ENCODE results near the gene ARMH4. TPM values are rescaled to one million over a fixed set of nuclear protein-coding genes. Genes with fewer than 3 reads are reported as not detected.

ARMH4 gene
- total RNA-seq, 1 experiment from 2014 or later = 42.6 TPM

DNA sequence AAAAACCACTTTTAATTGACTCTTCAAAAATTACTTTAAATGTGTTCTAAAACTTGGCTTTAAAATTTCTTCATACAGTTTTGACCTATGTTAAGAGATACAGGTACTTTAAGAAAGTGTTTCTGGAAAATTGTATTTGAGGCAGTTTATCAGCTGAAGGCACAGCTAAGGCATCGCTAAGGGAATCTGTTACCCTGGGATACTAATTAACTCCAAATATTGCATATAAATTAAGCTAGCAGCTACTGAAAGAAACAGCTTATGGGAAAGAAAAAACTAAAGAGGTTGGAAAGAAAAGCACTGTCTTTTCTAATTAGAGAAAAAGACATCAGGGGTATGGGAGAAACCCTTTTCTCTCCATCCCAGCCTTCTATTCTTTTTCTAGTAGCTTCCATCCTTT is 152.0 kb downstream of the ARMH4 start:
- WGBS (ENCODE audit: extremely low coverage, insufficient read length, low lambda C conversion rate) = no CpG with 5 or more reads among the region's 1 CpG
- H3K27me3 ChIP-seq (ENCODE audit: insufficient read depth, low read length) = no peaks in the 10 kb centered on the region

More for the DNA sequence above, 152.0 kb downstream of the ARMH4 start:
- no peak overlapping the region for H2AFZ ChIP-seq (ENCODE audit: low read length)
- Mint-ChIP-seq H3K36me3 (ENCODE audit: insufficient read depth in 1 of 3, low read depth in 3 of 3) (no peaks in the 10 kb centered on the region), H3K27me3 (ENCODE audit: low read depth) (no peaks in the 10 kb centered on the region), H3K27ac (no peak overlapping the region), H3K9me3 (no peaks in the 10 kb centered on the region), H3K4me1 (no peaks in the 10 kb centered on the region), H3K4me3 (no peak overlapping the region; a peak in 1 of 5 replicates)
- H2BK5ac ChIP-seq (ENCODE audit: insufficient read length, low read length) = no peak overlapping the region
- no peak overlapping the region for H3K9ac ChIP-seq (ENCODE audit: extremely low read depth, insufficient read length, low read length)
- DNase-seq = no peak
- H3K79me1 ChIP-seq (ENCODE audit: insufficient read depth, low read depth, low read length, poor library complexity, severe bottlenecking) = no peaks in the 10 kb centered on the region
- H3K79me2 ChIP-seq (ENCODE audit: insufficient read depth, low read length) = no peaks in the 10 kb centered on the region
- no peaks in the 10 kb centered on the region for H3K9me3 ChIP-seq (ENCODE audit: control insufficient read depth, low read depth, low read length)
- no peak overlapping the region for H2AK5ac ChIP-seq (ENCODE audit: insufficient read length, low read length)
- H4K8ac ChIP-seq (replicated peaks; ENCODE audit: insufficient read length, low read depth, low read length) = no peak overlapping the region
- H3T11ph ChIP-seq (ENCODE audit: low read length) = no peak overlapping the region
- H3K4me1 ChIP-seq (ENCODE audit: insufficient read depth, low read length) = no peaks in the 10 kb centered on the region
- no peak overlapping the region for H3K18ac ChIP-seq (ENCODE audit: insufficient read length, low read depth, low read length)
- H2BK120ac ChIP-seq (ENCODE audit: low read depth, low read length, poor library complexity, severe bottlenecking) = no peak overlapping the region
- no peak overlapping the region for H3K14ac ChIP-seq (ENCODE audit: insufficient read depth, low read length)
- no peak overlapping the region for H3K56ac ChIP-seq (ENCODE audit: insufficient read length, low read depth, low read length)
- H3K4ac ChIP-seq (ENCODE audit: low read depth, low read length) = no peak overlapping the region
- H3K23me2 ChIP-seq (ENCODE audit: insufficient read length, low read depth, low read length, poor library complexity, severe bottlenecking) = no peaks in the 10 kb centered on the region
- H3K23ac ChIP-seq (ENCODE audit: insufficient read length, low read depth, low read length) = no peak overlapping the region
- H2BK12ac ChIP-seq (ENCODE audit: insufficient read length, low read depth, low read length) = no peak overlapping the region
- H4K91ac ChIP-seq (ENCODE audit: insufficient read length, low read depth, low read length) = no peak overlapping the region
- no peaks in the 10 kb centered on the region for H4K20me1 ChIP-seq (ENCODE audit: control insufficient read depth, insufficient read depth, insufficient read length)
- H2BK20ac ChIP-seq (ENCODE audit: low read depth, low read length, poor library complexity, severe bottlenecking) = no peak overlapping the region
- TF ChIP-seq, protein P1, sequence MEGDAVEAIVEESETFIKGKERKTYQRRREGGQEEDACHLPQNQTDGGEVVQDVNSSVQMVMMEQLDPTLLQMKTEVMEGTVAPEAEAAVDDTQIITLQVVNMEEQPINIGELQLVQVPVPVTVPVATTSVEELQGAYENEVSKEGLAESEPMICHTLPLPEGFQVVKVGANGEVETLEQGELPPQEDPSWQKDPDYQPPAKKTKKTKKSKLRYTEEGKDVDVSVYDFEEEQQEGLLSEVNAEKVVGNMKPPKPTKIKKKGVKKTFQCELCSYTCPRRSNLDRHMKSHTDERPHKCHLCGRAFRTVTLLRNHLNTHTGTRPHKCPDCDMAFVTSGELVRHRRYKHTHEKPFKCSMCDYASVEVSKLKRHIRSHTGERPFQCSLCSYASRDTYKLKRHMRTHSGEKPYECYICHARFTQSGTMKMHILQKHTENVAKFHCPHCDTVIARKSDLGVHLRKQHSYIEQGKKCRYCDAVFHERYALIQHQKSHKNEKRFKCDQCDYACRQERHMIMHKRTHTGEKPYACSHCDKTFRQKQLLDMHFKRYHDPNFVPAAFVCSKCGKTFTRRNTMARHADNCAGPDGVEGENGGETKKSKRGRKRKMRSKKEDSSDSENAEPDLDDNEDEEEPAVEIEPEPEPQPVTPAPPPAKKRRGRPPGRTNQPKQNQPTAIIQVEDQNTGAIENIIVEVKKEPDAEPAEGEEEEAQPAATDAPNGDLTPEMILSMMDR (conservative IDR thresholded peaks at IDR 0.05) = no peak
- no peak overlapping the region for H4K5ac ChIP-seq (ENCODE audit: insufficient read length, low read depth, low read length)
- no peak overlapping the region for H3K27ac ChIP-seq (ENCODE audit: insufficient read length, low read depth, low read length)
- H2BK15ac ChIP-seq (ENCODE audit: low read depth, low read length) = no peak overlapping the region
- no peak overlapping the region for H3K4me2 ChIP-seq (ENCODE audit: insufficient read depth, insufficient read length, low read length)

Data from H9 (cell line).